ENCODE measurements around the gene SOHLH1. TPM values are rescaled to one million over a fixed set of nuclear protein-coding genes. Genes with fewer than 3 reads are reported as not detected.
A peak's percentile ranks its signal among the peaks of the same experiment; 100 is the strongest.

The SOHLH1 gene
- total RNA-seq, 1 experiment from 2014 or later = not detected

DNA sequence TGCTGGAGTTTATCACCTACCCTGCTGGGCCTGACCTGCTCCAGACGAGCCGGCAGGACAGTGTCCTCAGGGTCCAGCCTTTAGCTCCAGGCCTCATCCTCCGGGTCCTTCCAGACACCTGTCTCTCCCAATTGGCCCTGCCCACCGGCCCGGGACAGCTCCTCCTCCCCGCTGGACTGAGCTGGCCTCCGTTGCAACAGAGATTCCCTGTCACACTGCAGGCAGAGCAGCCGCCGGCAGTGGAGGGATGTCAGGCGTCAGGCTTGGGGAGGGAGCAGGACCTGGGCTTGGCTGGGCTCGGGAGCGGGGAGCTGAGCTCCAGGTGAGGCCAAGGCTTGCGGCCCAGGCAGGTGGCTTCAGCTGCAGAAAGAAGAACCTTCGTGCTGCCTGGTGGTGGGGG, 4.4 kb upstream of the SOHLH1 start:
- no peaks in the 10 kb centered on the region for H3K9me3 ChIP-seq (ENCODE audit: control insufficient read depth in 1 of 2, insufficient read depth in 1 of 2, low read depth in 1 of 2, low read length in 2 of 2)
- ATAC-seq (no peak), DNase-seq (ENCODE audit: low read depth, low spot score) (no peak)
- H2AFZ ChIP-seq (ENCODE audit: low read depth, low read length, poor library complexity, severe bottlenecking) = no peak overlapping the region
- no TSS peak for BruUV-seq (replicated peaks)
- H3K79me2 ChIP-seq (ENCODE audit: insufficient read depth, low read length) = no peaks in the 10 kb centered on the region
- peaks cover 7% of the 10 kb centered on the region; the same call in 1 of the 2 replicates for H3K27me3 ChIP-seq (ENCODE audit: insufficient read depth, low read length)
- H3K4me1 ChIP-seq (ENCODE audit: control insufficient read depth in 1 of 2, insufficient read depth in 2 of 2, low read length in 2 of 2) = peaks cover 2 to 8% of the 10 kb centered on the region in 2 experiments; a peak in 3 of 4 replicates
- ChIA-PET CTCF (no interaction called here), RAD21 (ENCODE audit: low non-redundant PET in 1 of 2, low total read pairs in 2 of 2, uncharacterized antibody in 2 of 2, unreplicated experiment in 2 of 2) (no interaction called here), POLR2A (no interaction called here)
- intact Hi-C loops (cut with micrococcal nuclease) = no loop called here
- no peaks in the 10 kb centered on the region for H4K20me1 ChIP-seq (ENCODE audit: insufficient read depth)
- H3K4me2 ChIP-seq (ENCODE audit: low read length) = no peak overlapping the region
- H3K9me2 ChIP-seq (ENCODE audit: insufficient read depth) = no peaks in the 10 kb centered on the region
- no peak overlapping the region for H3K27ac ChIP-seq (ENCODE audit: low read depth, low read length)
- no peak overlapping the region for H3K9ac ChIP-seq (ENCODE audit: low read length)
- no peaks in the 10 kb centered on the region for H3K36me3 ChIP-seq (ENCODE audit: control insufficient read depth in 1 of 2, insufficient read depth in 2 of 2, low read length in 2 of 2)
- no peak overlapping the region for H3K4me3 ChIP-seq (replicated peaks in 1 of 2; ENCODE audit: low read depth in 1 of 2, low read length in 2 of 2)
- TF ChIP-seq RAD21 (IDR thresholded peaks at IDR 0.05; ENCODE audit: low read depth) = no peak
- no peak for TF ChIP-seq JUND (IDR thresholded peaks at IDR 0.05)
- TF ChIP-seq, protein P1, sequence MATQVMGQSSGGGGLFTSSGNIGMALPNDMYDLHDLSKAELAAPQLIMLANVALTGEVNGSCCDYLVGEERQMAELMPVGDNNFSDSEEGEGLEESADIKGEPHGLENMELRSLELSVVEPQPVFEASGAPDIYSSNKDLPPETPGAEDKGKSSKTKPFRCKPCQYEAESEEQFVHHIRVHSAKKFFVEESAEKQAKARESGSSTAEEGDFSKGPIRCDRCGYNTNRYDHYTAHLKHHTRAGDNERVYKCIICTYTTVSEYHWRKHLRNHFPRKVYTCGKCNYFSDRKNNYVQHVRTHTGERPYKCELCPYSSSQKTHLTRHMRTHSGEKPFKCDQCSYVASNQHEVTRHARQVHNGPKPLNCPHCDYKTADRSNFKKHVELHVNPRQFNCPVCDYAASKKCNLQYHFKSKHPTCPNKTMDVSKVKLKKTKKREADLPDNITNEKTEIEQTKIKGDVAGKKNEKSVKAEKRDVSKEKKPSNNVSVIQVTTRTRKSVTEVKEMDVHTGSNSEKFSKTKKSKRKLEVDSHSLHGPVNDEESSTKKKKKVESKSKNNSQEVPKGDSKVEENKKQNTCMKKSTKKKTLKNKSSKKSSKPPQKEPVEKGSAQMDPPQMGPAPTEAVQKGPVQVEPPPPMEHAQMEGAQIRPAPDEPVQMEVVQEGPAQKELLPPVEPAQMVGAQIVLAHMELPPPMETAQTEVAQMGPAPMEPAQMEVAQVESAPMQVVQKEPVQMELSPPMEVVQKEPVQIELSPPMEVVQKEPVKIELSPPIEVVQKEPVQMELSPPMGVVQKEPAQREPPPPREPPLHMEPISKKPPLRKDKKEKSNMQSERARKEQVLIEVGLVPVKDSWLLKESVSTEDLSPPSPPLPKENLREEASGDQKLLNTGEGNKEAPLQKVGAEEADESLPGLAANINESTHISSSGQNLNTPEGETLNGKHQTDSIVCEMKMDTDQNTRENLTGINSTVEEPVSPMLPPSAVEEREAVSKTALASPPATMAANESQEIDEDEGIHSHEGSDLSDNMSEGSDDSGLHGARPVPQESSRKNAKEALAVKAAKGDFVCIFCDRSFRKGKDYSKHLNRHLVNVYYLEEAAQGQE (IDR thresholded peaks at IDR 0.05; ENCODE audit: low read depth) = no peak

DNA sequence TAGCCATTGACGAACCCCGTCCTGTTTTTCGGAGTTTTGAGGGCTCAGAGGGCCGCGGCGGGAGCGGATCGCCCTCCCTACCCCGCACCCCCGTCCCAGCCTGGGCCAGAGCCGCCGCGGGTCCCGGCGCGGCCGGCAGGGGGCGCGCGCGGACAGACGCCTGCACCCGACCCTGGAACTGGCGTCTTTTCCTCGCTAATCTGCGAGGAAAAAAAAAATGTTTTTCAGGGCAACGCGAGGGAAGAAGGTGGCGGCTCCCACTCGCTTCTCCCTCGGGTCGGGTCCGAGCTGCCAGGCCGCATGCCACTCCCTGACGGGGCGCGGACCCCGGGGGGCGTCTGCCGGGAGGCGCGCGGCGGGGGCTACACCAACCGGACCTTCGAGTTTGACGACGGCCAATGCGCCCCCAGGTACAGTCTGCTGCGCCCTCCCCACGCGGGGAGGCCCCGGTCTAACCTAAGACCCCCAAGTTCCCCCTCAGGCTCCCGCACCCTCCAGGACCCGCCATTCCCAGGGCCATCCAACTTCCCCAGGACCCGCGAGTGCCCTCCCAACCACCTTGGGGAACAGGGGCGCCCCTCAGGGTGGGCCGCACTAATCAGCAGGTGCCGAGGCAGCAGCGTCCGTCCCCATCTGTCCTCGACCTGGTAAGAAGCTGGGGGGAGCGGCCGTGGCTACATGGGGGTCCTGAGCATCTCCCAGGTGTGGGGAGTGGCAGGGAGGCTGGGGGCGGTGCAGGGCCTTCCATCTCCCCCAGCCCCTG, 2.9 kb upstream of the SOHLH1 start, which contains the start of gene KCNT1:
Gene KCNT1 (plus strand): TSS at position 227 of the 763 bp plus-strand sequence. CDS start 74 bp downstream, at position 301.
- ChIA-PET RAD21 (ENCODE audit: low non-redundant PET in 1 of 2, low total read pairs in 2 of 2, uncharacterized antibody in 2 of 2, unreplicated experiment in 2 of 2) (no interaction called here), CTCF (interaction anchor here (0.5 kb wide), 1 partner anchor 28 kb away, joined by 4 read pairs; no protein-coding TSS in a partner anchor), POLR2A (no interaction called here)
- BruUV-seq (replicated peaks) = no TSS peak
- Histone ChIP-seq H3K79me2 (ENCODE audit: insufficient read depth, low read length) (no peaks in the 10 kb centered on the region), H4K20me1 (ENCODE audit: insufficient read depth) (no peaks in the 10 kb centered on the region), H3K27ac (ENCODE audit: low read depth, low read length) (no peak within 1 kb of the TSS), H3K4me3 (replicated peaks in 1 of 2; ENCODE audit: low read depth in 1 of 2, low read length in 2 of 2) (0 out of 4 replicates have a peak within 1 kb of the TSS, but pooled peaks have one; percentile 7 to 16), H3K9me2 (ENCODE audit: insufficient read depth) (no peaks in the 10 kb centered on the region), H3K4me1 (ENCODE audit: control insufficient read depth in 1 of 2, insufficient read depth in 2 of 2, low read length in 2 of 2) (peaks cover 2 to 8% of the 10 kb centered on the region in 2 experiments; a peak in 3 of 4 replicates), H3K9me3 (ENCODE audit: control insufficient read depth in 1 of 2, insufficient read depth in 1 of 2, low read depth in 1 of 2, low read length in 2 of 2) (no peaks in the 10 kb centered on the region), H2AFZ (ENCODE audit: low read depth, low read length, poor library complexity, severe bottlenecking) (no peak within 1 kb of the TSS), H3K9ac (ENCODE audit: low read length) (no peak within 1 kb of the TSS), H3K4me2 (ENCODE audit: low read length) (peak within 1 kb of the TSS; percentile 62), H3K27me3 (ENCODE audit: insufficient read depth, low read length) (no peaks in the 10 kb centered on the region), H3K36me3 (ENCODE audit: control insufficient read depth in 1 of 2, insufficient read depth in 2 of 2, low read length in 2 of 2) (no peaks in the 10 kb centered on the region)
- TF ChIP-seq, protein P2, sequence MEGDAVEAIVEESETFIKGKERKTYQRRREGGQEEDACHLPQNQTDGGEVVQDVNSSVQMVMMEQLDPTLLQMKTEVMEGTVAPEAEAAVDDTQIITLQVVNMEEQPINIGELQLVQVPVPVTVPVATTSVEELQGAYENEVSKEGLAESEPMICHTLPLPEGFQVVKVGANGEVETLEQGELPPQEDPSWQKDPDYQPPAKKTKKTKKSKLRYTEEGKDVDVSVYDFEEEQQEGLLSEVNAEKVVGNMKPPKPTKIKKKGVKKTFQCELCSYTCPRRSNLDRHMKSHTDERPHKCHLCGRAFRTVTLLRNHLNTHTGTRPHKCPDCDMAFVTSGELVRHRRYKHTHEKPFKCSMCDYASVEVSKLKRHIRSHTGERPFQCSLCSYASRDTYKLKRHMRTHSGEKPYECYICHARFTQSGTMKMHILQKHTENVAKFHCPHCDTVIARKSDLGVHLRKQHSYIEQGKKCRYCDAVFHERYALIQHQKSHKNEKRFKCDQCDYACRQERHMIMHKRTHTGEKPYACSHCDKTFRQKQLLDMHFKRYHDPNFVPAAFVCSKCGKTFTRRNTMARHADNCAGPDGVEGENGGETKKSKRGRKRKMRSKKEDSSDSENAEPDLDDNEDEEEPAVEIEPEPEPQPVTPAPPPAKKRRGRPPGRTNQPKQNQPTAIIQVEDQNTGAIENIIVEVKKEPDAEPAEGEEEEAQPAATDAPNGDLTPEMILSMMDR (IDR thresholded peaks at IDR 0.05 in 2 of 3, conservative IDR thresholded peaks at IDR 0.05 in 1 of 3; ENCODE audit: borderline replicate concordance in 1 of 3, insufficient read depth in 1 of 3, low read depth in 2 of 3, low read length in 2 of 3) = peak; percentile 60 to 94 (median 86)
- no peak for TF ChIP-seq FOSL1 (IDR thresholded peaks at IDR 0.05; ENCODE audit: low read depth)
- peak; percentile 32 for TF ChIP-seq YY1 (IDR thresholded peaks at IDR 0.05; ENCODE audit: extremely low read depth, insufficient replicate concordance, low read depth, low read length)
- TF ChIP-seq CBX3 (IDR thresholded peaks at IDR 0.05; ENCODE audit: low read depth) = no peak
- TF ChIP-seq RAD21 (IDR thresholded peaks at IDR 0.05; ENCODE audit: low read depth) = peak; percentile 74
- TF ChIP-seq SRF (IDR thresholded peaks at IDR 0.05; ENCODE audit: low read depth) = no peak
- intact Hi-C loops (cut with micrococcal nuclease) = no loop called here
- ATAC-seq (peak; percentile 89), DNase-seq (ENCODE audit: low read depth, low spot score) (no peak)

All from HCT116 (cell line).